Hematopoietic multipotent progenitor cell (in vitro differentiated cells): Measurements from ENCODE around the gene NAA15. TPM values are rescaled to one million over a fixed set of nuclear protein-coding genes. Genes with fewer than 3 reads are reported as not detected.

Experiments
- DNase-seq, 3 donors: peaks; one replicate each; pipeline ENCODE4 v3.0.0-alpha.2; 2011 to 2015; ENCODE audit warnings: low read depth in 2 of 3, low spot score in 2 of 3
- total RNA-seq: library from RNA; depleted of rRNA; stranded (reverse); fragments of >200 nt; gene quantifications from one replicate; pipeline ENCODE4 v1.2.3, GENCODE V29; 2012

NAA15 gene
- total RNA-seq, 1 donor, result 13.5 TPM

DNA sequence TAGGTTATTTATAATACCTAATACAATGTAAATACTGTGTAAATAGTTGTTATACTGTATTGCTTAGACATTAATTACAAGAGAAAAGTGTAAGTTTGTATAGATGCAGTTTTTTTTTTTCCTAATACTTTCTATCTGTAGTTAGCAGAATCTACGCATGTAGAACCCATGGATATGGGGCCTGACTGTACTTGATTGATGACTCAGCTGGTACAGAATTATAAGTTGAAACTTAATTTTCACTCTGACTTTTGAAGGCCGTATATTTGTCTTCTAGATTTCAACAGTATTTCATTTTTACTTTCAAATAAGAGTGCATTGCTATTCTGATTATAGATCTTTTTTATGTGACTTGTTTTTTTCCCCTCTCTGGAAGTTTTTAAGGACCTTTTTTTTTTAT, 31.7 kb downstream of the NAA15 start:
- DNase-seq, result no peak

DNA sequence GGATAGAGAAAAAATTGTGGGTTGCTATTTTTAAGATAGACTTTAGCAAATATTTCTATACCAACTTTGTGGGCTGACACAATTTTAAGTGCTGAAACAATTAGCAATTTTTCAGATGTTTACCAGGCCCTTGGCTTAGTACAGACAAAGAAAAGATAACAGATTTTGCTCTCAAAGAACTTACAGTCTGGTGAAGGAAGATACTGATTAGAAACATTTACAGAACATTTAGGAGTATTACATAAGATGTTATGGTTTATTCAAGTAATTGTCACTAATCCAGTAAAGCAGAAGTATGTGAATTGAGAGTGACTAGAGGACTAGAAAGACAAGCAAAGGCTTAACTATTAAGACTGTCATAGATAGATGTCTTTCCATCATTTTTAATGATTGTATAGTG, 36.3 kb downstream of the NAA15 start:
- peak in 1 of 3 donors; percentile 26 for DNase-seq

DNA sequence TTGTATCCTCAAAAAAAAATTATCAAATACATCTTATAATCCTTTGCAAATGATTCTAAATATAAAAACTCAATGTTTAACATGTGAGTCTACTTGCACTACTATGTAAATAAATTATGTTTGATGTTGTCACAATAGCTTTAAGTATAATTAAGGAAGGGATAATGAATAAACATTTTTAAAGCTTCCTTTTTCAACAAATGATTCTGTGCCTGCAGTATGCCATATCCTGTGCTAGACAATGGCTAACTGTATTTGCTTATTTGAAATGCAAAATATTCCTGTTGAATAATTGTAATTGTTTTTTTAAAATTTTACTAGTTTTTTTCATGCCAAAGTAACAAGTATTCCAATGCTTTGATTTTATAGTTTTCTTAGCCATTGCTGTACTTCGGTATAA, 60.0 kb downstream of the NAA15 start:
- DNase-seq, result no peak

DNA sequence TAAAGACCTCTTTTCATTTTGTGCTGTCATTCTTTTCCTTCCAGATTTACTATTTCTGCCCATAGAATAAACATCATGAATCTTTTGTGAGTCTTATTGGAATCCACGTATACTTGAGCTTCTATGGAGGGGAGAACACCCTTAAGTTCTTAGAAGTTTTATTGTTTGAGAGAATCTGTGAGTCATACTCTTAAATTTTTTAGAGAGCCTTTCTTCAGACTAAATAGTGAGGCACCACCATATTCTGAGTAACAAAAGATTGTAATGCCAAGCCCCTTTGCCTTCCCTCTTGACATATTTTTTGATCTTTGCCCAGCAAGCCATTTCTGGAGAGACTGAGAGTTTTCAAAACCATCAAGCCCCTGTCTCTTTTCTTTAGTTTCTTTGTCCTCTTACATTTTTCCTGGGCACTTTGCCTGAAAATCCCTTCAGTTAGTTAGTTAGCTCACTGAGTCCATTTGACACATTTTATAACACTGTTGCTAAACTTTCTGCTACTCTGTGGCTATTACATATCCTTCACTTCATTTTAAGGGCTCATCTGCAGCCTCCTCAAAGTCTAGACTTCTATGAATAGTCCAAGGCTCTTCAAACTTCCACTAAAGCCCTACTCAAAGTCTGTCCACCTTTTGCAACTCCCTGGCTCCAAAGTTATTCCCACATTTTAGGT, 66.3 kb downstream of the NAA15 start:
- DNase-seq, result no peak

DNA sequence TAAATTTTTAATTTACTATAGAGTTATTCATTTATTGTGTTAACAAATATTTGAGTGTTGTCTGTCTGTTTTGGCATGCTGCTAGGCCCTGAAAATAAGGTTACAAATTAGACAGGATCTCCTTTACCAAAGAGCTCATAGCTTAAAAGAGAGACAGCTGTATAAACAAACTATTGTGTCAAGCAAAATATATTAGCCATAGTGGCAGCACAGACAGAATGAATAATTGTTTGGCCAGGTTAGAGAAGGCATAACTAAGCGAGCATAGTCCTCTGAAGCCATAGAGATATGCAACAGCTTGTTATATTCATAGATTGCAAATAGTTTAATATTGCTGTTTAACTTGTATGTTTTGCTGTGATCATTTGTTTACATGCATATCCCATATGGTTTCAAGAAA, 67.7 kb downstream of the NAA15 start:
- no peak for DNase-seq

DNA sequence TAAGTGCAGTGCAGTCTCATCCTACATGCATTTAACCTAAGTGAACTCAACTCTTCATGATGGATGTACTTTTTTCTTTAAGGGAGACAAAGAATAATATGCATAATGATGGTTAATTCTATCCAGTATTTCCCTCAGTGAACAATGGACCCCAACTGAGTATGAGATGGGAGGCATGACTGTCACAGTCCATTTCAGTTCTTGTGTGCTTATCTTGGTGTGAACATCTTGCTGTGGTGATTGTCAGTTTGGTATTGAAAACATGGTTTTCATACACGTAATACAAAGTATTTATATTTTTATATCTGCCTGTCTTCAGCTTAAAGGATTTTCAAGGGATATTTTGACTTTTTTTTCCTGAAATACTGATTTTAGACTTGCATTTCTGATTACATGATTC, 72.9 kb downstream of the NAA15 start:
- DNase-seq, result no peak

DNA sequence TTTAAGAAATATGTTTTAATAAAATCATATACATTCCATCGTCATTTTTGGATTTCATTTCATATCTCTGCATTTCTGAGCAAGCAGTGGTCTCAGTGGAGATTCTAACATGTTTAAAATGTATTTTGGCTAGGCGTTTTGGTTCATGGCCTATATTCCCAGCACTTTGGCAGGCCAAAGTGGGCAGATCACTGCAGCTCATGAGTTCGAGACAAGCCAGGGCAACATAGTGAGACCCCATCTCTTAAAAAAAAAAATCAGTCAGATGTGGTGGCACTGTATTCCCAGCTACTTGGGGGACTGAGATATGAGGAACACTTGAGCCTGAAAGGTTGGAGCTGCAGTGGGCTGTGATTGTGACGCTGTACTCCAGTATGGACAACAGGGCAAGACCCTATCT, 85.1 kb downstream of the NAA15 start:
- DNase-seq, result no peak

DNA sequence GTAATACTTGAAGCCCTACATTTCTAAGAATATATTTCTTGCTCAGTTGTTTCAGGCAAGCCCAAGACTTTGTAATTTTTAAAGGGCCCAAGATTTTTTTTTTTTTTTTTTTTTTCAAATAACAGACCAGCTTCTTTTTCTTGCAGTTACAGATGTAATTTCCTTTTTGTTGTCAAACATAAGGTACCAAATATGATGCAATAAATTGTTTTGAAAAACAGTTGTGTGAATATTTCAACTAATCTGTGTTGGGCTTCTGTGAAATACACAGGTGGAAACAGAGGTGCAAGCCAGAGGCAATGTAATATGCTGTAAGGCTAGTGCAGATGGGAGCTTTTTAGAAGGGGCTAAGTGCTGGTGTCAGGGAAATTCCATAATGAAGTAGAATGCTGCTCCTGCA, 87.8 kb downstream of the NAA15 start:
- no peak for DNase-seq

DNA sequence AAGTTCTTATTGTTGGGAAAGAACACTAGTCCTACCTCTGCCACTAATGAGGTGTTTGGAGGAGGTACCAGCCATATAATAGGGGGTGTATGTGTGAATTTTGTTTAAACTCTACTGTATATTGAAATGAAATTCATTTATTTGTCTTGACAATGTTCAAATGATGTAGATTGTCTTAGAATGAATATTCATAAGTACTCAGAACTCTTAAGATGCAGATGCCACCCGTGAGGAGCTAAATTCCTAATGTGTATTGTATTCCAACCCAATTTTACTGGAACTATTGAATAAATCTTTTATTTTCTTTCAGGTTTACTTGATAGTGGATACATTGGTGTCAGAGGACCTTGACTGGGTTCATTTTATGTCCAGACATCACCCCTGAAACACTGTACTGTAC, 88.7 kb downstream of the NAA15 start:
- DNase-seq, result no peak

DNA sequence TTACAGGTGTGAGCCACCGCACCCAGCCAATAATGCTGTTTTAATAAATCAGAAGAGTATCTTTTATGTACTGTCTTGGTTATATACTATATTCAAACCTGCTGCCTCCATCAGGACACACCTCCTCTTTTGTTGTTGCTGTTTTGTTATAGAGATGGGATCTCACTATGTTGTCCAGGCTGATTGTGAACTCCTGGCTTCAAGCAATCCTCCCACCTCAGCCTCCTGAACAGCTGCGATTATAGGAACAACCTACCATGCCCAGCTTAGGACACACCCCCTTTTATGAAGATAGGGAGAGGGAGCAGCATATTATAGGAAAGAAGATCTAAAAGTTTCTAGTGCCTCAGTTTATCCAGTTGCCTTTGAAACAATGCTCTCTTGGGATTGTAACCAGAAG, 90.4 kb downstream of the NAA15 start:
- no peak for DNase-seq

DNA sequence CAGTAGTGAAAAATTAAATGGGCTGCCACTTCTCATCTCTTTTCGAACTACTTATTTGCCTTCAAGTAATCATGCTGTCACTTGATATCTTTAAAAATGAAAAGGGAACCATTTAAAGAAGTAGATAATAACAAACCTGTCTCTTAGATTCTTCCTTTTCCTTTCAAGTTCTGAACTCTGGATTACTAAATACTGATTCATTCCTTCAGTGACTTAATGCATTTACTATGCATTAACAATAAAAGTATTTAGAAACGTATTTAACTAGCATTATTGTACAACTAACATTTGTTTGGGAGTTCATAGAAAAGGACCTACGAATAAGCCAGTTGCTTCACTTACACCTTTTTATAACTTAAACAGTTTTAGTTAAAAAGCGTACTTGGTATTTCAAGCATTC, 91.5 kb downstream of the NAA15 start:
- no peak for DNase-seq

DNA sequence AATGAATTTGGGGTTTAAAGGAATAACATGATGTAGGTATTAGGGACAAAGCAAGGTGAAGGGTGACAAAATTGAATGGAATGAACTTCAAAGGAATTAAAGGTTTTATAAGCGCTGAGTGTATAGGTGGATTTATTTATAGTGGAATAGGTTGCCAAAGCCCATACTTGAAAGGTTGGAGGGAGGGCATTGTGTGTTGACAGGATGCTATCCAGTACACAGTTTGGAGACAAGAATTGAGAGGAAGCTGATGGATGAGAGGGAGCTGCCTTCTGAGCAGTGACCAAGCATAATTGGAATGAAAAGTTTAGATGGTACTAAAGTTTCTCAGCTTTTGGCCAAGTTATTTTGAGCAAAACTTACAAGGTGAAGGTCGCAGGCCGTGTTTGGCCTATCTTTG, 100.1 kb downstream of the NAA15 start:
- no peak for DNase-seq

DNA sequence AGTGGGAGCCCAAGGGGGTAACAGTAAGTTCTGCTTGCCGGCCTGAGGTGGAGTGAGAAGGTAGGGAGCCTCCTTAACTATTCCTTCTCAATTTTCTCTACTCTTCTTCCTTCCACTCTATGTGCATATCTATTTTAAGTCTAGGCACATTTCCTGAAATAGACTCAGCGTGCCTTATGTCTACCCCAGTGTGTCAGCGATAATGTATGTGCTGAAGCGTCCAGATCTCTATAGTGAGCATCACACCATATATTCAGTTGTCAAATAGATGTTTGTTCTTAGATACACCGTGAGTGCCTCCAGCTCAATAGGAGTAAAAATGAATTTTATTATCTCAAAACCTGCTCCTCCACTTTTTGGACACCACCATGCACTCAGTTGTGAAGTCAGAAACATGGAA, 101.1 kb downstream of the NAA15 start:
- no peak for DNase-seq

DNA sequence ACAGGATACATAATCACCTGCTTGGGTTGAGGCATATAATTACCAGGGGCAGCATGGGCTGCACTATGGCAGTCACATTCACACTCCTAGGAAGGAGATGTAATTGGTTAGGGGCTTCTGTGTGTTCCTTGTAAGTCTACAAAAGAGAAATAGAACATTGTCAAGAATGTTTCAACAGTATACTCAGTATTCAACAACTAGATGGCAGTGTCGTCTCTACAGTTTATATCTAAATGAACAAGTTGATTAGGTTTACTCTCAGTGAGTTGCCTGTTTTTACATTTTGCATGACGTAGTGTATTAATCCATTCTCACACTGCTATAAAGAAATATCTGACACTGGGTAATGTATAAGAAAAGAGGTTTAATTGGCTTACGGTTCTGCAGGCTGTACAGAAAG, 102.2 kb downstream of the NAA15 start:
- peak in 1 of 3 donors; percentile 66 for DNase-seq

DNA sequence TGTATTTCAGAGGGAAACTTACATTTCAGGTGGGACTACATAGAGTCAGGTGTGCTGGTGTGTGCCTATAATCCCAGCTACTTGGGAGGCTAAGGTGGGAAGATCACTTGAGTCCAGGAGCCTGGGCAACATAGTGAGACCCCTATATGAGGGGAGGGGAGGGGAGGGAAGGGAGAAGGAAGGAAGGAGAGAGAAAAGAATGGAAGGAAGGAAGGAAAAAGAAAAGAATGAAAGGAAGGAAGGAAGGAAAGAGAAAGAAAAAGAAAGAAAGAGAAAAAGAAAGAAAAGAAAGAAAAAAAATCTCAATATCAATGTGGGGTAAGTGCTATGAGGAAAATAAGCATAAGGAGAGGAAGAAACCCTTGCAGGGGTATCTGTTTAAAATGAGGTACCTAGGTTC, 109.0 kb downstream of the NAA15 start:
- no peak for DNase-seq

DNA sequence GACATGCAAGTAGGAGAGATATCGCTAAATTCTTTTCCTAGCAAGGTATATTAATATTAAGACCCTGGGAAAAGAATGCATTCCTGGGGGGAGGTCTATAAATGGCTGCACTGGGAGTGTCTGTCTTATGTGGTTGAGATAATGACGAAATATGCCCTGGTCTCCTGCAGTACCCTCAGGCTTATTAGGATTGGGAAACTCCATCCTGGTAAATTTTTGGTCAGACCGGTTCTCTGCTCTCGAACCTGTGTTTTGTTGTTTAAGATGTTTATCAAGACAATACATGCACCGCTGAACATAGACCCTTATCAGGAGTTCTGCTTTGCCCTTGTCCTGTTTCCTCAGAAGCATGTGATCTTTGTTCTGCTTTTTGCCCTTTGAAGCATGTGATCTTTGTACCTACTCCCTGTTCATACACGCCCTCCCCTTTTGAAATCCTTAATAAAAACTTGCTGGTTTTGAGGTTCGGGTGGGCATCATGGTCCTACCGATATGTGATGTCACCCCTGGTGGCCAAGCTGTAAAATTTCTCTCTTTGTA, 113.4 kb downstream of the NAA15 start:
- DNase-seq, result peak in 1 of 3 donors; percentile 25

DNA sequence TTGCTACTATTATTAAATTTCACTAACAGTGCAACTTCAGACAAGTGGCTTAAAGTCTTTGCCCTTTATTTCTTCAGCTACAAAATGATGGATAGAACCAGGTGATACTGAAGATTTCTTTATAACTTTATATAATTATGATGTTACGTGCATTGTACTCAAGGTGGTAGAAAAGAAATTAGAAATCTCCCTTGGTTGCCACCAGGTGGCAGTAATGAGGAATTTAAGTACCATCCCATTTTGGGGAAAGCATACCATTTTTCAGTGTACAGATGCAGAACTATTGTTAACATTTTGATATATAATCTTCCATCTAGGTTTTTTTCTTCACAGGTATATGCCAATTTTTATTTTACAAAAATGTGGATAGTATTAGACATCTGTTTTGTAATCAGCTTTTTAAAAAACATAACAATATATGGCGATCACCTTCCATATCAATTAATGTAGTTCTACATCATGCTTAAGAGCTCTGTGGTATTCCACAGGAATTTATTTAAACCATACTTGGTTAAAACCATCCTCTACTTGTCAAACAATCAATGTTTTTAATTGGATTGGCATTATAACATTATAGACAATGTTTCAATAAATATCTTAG, 114.9 kb downstream of the NAA15 start:
- DNase-seq, result peak; percentile 32 to 73 (median 68)

DNA sequence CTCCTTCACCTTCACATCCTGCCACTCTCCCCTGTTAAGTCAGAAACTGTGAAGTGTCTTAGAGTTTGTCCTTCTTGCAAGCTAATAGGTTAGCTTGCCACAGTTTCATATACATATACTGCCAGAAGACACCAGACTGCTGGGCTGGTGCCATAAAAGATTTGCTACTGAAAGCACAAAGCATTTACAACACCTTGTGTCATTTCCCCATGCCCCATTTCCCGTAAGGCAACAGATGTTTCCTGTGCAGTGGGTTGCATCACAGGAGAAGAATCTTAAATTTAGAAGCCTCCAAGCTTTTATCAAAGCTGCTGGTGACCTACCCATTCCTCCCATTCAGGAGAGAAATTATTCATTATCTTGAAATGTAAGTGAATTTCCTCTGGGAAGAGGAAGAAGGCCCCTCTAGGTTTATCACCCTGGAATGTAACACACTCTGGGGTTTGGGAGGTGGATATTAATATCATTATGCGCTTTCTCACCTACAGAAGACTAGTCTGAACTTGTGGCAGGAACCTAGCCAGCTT, 118.1 kb downstream of the NAA15 start:
- peak in 2 of 3 donors; percentile 95 to 99 for DNase-seq

DNA sequence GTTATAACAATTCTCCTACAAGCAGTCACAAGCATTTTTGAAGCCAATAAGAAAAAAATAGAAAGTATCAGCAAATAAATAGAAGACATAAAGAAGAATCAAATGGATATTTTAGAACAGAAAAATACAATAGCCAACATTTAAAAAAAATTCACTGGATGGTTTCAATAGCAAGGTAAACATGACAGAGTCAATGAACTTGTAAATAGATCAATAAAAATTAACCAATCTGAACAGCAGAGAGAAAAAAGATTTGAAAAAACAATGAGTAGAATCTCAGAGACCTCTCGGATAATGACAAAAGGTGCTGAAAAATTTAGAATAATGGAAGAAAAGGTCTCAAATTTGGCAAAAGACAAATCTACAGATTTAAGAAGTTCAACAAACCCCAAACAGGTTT, 119.3 kb downstream of the NAA15 start:
- DNase-seq, result no peak

DNA sequence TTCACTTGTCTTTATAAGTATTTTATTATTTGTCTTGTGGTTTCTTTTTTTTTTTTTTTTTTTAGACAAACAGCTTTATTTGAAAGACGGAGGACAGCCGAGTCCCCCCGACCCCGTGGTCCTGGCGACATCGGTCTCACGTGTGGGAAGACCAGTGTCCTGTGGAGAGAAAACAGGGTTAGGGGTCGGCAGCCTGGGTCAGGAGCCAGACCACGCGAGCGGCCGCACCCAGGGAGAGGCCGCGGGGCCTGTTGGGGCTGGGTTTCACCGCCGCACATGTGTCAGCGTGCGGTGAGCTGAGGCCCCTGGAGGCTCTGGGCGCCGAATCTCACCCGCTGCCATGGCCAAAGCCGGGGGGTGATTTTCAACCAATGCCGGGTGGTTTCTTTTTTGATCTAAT, 134.8 kb downstream of the NAA15 start:
- DNase-seq, result no peak

DNA sequence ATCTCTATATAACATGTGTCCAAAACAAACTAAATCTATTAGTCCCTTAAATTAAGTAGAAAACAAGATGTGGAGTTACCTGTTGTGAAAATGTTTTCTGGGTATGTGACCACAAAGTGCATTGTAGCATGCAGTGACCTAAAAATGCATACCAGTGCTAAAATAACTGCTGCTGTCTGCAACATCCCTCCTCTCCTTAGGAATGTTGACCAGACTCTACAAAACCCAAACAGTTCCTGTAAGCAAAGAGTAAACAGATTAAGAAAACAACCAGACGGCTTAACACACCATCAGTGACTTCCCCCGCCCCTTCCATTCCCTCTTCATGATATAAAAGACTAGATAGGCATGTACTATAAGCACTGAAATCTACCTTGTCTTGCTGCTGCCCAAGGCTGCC, 136.8 kb downstream of the NAA15 start:
- no peak for DNase-seq

DNA sequence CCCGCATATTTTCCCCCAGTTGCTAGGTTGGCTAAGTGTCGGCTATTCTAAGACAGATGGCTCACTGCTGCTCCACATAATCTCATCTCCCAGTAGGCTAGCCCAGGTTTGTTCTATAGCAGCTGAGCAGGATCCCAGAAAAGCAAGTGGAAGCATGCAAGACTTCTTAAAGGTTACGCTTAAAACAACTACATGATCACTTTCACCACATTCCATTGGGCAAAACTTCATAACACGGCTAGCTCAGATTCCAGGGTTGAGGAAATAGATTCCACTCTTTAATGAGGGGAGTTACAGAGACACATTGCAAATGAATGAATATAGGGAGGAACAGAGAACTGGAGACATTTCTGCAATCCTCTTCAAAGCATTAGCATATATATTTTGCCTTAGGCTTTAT, 139.7 kb downstream of the NAA15 start:
- DNase-seq, result no peak
